ENCODE results near the gene IGSF21. TPM values are rescaled to one million over a fixed set of nuclear protein-coding genes. Genes with fewer than 3 reads are reported as not detected.

The IGSF21 gene
- 0.10 TPM for total RNA-seq

DNA sequence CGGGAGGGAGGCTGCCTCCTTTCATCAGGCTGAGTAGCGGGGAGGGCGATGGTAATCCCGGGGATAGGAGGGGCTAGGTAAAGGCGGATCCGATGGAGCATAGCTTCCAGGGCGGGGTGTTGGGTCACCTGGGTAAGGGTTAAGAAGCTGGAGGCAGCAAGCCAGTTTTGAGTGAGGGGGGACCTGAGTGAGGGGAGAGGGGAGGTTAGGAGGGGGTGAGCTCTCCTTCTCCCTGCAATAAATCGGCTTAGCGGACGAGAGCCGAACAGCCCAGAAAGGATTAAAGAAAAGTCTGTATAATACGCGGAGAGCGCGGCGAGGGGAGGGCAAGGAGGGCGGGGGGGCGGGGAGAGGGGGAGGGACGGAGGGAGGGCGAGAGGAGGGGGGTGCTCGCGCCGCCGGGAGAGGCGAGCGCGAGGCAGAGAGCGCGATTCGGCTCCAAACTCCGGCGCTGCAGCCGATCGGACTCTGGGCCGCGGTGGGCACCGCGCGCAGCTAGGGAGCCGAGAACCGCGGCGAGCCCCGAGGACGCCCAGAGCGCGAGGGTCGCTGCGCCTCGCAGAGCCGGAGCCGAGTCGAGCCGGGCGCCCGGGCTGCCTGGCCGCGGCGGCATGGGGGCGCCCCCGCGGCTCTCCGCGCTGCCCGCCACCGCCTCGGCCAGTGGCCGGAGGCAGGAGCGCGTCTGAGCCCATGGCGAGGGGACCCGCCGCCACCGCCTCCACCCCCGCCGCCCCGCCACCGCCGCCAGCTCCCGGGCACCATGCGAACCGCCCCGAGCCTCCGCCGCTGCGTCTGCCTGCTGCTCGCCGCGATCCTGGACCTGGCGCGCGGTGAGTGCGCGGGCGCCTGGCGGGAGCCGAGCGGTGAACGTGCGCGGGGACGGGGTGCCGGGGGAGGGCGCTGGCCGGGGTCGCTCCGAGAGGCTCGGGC is at the start of gene IGSF21:
Gene IGSF21, plus strand, starts transcription at position 430 of the 930 bp plus-strand sequence. Its CDS starts 331 bp downstream, at position 761.
- DNase-seq = no peak

DNA sequence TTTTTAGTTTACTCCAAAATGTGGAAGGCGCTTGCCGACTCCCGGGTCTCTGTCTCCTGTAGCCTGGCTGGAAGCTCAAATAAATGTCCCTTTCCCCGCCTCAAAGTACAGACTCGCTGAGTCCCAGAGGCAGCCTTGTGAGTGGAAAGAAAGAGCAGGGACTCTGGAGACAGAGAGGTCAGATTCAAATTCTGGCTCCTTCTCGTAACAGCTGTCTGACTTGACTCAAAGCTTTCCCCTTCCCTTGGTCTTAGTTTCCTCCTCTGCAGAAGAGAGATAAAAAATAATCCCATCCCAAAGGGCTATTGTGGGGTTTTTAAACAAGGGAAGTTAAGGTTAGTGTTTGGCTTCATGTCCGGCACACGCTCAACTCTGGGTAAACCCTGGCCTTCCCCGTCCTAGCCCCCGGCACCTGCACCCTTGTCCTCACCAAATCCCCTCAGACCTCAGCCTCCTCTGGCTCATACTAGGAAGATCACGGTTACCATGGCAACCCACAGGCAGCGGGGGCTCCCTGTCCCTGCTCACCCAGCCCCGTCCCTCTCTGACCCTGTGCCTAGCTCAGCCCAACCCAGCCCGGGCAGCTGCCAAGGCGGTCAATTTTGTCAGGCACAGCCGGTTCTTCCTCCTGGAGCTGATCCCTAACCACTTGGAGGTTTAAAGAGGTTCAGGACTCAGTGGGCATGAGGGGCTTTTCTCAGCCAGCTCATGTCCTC is 49.2 kb upstream of the IGSF21 start:
- no peak for DNase-seq

DNA sequence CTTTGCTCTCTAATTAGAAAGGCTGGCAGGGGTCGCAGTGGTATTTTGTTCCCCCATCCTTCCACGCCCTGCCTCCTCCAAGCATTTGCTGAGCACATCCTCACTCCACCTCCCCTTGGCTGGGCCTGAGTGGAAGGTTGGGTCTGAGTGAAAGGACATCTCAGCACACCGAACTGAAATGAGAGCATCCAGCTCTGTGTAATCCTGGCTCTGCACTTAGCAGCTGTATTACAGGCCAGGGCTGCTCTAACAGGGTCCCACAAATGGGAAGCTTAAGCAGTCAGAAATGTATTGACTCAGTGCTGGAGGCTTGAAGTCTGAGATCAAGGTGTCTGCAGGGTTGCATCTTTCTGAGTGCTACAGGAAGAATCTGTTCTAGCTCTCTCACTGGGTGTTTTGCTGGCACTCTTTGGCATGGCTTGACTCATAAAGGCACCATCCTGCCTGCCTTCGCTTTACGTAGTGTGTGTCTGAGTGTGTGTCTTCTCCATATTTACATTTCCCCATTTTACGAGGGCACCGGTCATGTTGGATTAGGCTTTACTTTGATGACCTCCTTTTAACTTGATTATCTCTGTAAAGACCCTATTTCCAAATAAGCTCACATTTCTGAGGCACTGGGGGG is 48.5 kb upstream of the IGSF21 start:
- DNase-seq = no peak

DNA sequence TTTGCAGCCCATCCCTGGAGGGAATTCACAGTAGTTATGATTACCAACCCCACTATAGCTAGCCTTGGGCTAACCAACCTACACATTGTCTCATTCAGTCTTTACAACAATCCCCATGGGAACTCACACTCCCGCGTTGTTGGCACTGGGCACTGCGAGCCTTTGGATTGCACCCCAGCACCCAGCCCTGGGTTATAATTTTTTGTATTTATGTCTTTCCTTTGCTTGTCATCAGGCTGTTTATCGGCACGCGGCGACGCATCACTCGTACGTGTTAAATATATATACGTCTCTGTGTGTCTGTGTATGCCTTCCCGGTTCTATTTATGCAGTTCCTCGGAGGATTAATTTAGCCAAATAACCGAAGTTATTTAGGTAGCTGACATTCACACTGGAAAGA is 47.2 kb upstream of the IGSF21 start:
- DNase-seq = no peak

DNA sequence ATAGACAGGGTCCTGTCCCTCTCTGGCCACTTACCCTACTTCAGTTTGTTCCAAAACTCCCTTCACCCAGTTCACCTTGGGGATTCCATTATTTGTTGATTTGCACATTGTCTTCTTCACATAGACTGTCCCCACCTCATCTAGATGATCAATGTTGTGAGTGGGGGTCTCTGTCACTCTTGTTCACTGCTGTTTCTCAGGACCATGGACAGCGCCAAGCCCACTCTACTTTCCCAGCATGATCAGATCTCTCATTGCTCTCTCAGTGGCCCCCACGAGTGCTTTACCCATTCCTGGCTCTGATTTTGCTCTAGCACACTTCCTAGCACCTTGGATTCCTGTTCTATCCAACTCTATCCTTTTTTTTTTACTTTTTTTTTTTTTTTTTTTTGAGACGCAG is 45.4 kb upstream of the IGSF21 start:
- DNase-seq = no peak

DNA sequence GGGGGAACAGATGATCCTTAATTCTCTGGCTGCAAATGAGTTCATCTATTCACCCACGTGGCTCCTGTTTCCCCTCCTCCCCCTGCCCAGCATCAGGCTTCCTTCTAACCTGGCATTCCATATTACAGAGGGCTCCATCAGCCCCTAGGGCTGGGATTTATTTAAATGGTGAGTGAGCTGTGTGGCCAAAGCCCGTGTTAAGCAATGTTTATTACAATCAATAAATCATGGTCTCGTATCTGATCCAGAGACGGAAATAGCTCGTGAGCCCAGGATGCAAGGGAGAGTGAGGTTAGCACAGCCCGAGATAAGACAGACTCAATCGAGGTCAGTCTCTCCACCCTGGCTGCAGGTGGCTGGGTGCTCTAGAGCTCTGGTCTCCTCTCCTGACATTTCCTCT is 43.1 kb upstream of the IGSF21 start:
- DNase-seq = no peak

DNA sequence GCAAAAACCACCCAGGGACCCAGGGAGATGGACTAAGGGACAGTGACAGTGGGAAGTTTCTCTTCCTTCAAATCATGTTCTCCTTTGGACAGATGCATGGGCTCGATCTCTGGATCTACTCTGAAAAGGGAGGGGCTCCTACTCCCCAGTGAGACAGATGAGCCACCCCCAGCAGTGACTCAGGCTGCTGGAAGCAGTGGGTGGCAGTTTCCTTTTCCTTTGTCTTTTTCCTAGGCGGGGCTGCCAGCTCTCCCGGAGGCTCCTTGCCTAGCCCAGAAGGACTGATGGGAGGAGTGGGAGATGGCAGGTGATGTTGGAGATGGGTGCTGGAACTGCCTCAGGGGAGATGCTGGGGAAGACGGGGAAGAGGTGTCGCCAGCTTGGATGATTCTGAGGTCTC is 41.0 kb upstream of the IGSF21 start:
- DNase-seq = no peak

DNA sequence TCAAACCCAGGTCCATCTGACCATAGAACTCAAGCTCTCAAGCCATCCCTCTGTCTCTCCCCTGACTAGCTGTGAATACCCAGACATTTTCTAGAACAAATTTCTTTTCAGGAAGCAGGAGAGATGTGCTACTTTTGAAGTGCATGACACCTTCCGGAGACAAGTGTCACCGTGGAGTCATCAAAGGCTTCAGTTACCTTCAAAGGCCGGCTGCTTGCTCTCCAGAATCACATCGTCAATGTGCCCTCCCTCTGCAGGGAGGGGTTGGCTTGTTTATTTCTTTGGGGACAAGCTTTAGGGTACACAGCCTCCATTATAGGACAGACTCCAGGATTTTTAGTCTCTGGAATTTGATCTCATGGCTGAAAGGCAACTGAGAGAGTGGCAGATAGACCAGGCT is 37.7 kb upstream of the IGSF21 start:
- DNase-seq = no peak

DNA sequence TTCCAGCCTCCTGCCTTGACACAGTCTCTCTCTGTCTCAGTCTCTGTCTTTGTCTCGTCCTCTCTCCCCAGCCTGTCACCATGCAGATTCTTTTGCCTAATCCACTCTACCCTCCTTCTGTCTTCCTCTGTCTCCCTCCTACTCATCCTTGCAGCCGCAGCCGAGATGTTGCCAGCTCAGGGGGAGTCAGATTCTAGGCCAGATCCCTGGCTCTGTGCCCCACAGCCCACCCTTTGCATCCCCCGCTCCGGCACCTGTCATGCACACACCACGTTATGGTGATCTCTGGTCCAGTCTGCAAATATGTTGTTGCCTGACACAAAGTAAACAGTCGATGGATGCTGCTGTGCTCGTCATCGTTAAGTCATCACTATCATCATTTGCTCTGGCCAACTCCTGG is 35.5 kb upstream of the IGSF21 start:
- no peak for DNase-seq

DNA sequence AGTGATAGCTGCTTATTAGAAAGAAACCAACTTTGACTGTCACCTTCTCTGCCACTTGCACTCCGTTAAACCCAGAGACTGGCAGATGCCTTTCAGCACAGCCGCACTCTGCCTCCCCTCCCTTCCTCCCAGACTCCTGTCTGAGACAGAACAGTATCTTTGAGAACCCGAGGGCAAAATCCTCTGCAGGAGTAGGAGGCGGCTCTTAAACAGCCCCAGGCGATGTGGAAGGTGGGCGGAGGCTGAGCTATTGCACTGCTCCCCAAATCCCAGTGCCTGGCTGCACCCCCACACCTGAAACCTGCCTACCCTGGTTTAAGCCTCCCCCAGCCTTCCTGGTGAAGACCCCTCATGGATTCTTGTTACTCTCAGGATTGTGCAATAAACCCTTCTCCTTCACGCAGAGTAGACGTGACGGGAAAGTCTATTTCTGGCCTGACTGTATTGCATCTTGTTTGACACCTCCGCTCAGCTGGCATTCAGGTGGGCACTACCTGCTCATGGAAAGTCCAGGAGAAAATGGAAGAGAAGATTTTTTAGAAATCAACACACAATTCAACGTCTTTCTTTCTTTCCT is 34.4 kb upstream of the IGSF21 start:
- no peak for DNase-seq

DNA sequence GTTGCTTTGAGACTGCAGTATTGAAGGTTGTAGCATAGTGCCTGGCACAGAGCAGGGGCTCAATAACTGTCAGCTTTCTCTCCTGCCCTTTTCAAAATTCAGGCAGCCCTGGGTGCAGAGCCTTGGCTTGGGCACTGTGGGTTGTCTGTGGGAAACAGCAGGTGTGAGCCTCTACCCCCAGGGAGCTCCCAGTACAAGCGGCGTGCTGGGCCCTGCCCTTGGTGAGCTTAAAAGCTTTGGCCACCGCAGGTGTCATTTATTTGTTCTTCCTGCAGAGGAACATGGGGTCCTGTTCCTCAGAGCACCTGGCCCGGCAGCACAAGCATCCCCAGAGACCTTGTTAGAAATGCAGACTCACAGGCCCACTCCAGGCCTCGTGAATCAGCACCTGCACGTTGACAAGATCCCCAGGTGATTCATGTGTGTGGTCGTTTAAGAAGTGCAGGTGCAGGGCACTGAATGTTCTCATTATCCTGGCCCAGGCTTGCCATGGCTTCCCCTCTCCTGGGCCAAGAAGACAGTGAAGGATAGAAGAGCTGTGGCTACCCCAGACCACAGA is 29.9 kb upstream of the IGSF21 start:
- no peak for DNase-seq

DNA sequence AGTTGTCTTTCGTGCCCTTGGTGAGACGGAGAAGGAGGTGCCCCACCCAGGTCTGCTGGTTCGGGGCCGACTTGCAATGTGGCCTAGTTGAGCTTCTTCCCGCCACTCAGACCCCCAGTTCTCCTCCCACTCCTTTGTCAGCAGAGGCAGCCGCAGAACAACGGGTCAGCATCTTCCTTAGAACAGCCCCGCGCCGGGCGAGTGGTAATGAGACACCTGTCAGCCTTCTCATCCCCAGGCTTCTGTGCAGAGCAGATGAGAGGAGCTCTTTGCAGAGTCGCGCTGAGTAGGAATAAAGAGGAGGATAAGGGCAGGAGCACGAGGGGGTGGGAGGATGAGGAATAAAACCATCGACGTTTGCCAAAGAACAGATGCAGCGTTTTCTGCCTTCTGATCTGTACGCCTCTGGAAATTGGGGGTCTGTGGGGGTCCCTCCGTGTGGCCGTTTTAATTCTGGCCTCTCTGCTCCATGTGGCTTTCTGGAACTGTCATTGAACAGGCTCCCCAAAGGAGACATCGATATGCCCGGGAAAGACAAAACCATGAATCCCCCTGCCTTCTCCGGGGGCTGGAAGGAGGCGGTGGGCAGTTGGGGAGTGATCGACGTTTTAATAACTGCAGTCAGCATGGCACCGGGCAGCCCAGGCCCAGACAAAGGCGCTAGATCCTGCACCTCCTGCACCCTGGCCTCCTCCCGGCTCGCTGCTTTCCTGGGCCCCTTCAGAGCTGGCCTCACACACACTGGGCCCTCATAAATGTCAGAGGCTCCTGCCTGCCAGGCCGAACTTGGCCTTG is 27.5 kb upstream of the IGSF21 start:
- DNase-seq = no peak

GRCh38 chr1:18085387-18086074 is 22.1 kb upstream of the IGSF21 start:
- no peak for DNase-seq

DNA sequence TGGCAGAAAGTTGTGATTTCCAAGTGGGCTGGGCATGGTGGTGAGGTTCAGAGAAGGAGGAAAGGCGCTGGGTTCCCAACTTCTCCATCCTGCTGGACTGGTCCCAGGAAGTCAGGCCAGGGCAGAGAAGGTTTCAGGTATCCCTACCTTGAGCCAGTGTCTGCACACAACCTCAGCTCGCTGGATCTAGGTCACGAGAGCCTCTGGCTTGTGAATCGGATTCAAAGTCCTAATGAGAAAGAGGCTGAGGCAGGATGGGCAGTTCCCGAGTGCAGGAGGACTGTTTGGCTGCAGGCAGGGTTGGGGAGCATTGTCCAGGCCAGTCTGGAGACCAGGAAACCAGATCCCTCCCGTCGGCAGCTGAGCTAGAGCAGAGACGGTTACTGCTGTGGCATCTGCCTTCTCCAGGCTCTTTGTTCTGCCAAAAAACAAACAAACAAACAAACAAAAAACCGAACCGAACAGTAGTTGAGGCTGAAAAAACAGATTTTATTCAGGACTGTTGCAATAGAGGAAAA is 19.5 kb upstream of the IGSF21 start:
- DNase-seq = no peak

DNA sequence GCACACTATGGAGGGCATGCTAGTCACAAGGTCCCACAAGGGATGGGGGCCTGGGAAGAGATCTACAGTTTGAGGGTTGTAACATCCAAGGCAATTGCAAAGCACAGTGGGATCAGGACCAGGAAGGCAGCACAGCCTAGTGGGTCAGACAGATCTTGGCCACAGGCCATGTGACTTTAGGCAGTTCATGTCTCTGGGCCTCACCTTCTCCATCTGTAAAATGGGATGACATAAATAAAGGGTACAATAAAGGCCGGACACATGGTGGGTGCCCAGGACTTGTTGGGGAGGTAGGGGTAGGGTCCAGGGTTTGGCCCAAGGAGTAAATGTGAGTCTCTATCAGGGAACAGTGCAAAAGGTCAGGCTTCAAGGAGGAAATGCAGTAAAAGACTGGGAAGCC is 18.1 kb upstream of the IGSF21 start:
- DNase-seq = no peak

GRCh38 chr1:18090636-18091035 is 17.0 kb upstream of the IGSF21 start:
- no peak for DNase-seq

DNA sequence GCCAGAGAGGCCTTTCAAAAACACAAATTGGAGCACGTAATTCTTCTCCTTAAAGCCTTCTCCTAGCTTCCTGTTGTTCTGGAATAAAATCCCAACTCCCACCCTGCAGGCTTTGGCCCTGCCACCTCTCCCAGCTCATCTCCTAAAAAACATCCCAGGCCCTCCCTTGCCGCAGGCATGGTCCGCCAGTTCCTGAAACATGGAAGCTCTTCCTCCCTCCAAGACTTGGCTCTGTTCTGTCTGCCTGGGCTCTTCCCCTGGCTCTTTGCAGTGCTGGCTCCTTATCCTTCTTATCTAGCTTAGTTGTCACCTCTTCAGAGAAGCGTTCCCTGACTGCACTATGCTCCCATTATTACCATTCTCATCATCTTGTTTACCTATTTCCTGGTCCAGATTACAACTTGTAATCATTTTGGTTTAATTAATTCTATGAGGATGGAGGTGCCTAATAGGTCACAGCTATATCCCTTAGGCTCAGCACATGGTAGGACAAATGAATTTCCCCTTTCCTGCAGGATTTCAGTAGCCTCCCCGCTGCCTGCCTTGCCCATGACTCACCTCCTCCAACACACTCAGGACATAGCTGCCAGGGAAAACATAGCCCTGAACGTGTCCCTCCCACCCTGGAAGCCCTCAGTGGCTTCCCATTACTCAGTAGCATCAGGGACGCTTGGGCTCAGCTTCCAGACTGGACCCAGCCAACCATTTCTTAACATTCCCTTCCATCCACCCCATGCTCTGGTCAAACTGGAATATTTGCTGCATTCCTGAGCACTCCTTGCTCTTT is 15.7 kb upstream of the IGSF21 start:
- DNase-seq = no peak

- DNase-seq = no peak
Measured at GRCh38 chr1:18093193-18093592, 14.4 kb upstream of the IGSF21 start.

DNA sequence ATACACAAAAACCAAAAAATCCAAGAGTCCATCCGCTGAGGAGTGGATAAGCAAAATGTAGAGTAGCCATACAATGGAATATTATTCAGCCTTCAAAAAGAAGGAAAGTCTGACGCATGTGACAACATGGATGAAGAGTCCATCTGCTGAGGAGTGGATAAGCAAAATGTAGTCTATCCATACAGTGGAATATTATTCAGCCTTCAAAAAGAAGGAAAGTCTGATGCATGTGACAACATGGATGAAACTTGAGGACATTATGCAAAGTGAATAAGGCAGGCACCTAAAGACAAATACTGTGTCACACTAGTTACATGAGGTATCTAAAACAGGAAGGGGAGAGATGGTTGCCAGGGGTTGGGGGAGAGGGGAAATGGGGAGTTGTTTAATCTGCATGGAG is 14.0 kb upstream of the IGSF21 start:
- no peak for DNase-seq

GRCh38 chr1:18094096-18094495 is 13.5 kb upstream of the IGSF21 start:
- no peak for DNase-seq
